HG03378 (cell line): ENCODE data around the gene PLXNA4.

ENCODE experiments used
- ATAC-seq: cut with Tn5 transposase; IDR thresholded peaks from one replicate; pipeline ENCODE4 v1.9.1; 2021; ENCODE audit warnings: mild to moderate bottlenecking, moderate library complexity; ENCODE audit not compliant: unreplicated experiment

PLXNA4 gene

GRCh38 chr7:132250480-132251326, 325.6 kb downstream of the PLXNA4 start:
- ATAC-seq: no peak

DNA sequence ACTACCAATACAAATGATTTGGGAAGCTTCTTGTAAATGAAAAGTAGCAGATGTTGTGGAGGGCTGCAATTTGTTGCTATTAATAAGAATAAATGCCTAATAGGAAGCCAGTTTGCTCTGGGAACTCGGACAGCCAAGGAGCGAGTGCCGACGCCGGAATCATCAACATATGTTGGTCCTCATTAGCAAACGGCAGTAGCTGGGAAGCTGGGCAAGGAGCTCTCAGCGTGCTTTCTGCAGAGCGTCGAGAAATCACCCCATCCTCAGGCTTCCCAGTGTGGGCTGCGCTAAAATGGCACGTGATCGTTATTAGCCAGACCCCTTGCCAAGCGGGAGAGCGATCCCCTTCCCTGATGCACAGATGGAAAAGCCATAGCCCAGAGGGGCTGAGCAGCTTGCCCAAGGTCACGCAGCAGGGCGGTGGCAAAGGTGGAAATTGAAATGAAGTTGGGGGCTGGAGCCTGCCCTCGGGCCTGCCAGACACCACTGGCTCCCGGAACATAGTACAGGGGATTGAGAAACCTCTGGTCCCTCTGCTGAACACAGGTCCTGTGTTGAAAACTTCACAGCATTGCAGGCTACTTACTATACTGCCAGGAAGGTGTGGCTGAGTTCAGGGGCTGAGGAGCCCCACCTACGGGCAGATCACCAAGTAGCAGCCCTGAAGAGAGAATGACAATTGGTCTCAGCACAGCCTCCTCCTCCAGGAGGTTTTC, 326.9 kb downstream of the PLXNA4 start:
- no peak for ATAC-seq

- ATAC-seq: no peak
These were observed 327.4 kb downstream of the PLXNA4 start for GRCh38 chr7:132248841-132249240.

DNA sequence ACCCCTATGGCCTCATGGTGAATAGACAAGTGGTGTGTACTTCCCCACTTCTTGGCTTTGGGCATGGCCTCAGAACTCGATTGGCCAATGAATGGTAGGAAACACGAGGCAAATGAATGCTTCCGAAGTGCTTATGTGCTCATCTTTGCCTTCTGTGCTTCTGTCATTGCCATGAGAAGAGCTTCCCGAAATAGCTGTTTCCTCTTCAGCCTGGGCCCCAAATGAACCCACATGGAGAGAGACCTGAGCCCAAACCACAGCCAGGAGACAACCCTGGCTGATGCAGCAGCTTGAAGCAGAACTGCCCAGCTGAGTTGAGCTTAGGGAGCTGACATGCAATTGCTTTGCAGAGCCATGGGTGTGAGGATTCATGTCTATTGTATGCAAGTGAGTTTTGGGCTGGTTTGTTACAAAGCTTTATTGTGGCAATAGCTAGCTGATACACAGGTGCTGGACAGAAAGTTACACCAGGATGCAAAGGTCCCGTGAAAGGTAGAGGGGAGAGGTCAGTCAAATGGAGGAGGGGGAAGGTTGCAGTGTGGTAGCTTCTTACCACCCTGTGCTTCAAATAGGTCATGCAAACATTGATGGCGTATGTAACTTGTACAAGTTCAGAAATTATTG, 328.2 kb downstream of the PLXNA4 start:
- no peak for ATAC-seq

DNA sequence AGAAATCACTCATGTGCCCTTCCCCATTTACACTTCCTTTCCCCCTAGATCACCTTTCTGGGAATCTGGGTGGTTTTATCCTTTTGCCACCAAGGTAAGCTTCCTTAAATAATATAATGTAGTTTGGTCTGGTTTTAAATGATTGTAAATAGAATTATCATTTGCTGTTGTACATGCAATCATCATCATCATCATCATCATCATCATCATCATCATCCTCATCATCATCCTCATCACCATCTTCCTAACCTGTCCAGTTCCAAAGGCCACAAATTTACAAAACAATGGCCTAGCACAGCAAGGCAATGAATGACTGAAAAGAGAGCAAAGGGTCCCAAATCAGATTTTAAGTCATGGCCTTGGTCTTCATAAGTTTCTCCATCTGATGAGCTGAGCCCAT, 329.7 kb downstream of the PLXNA4 start:
- no peak for ATAC-seq

GRCh38 chr7:132245539-132245938, 330.7 kb downstream of the PLXNA4 start:
- no peak for ATAC-seq

DNA sequence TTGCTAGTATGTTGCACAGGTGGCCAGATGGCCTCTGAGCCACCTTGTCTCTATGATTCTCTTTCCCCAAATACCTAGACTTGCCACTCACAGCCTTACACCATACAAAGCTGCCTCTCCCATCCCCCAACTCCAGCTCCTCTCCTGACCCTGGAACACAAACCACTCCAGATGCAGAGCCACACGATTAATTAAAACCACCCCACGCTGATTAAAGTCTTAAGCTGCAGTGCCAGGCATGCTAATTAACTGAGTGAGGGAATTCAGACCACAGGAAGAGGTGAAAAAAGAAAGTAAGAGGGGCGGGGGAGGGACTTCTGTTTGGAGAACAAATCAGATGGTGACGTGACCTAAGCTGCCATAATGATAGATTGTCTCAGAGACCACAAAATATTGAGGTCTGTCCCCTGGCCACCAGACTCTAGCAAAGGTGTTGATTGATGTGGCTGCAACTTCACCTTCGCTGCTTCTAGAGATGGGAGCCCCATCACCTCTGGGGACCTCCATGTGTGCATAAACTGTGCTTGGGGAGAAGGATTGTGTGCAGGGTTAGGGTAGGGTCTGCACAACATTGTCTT, 331.3 kb downstream of the PLXNA4 start:
- ATAC-seq: no peak

DNA sequence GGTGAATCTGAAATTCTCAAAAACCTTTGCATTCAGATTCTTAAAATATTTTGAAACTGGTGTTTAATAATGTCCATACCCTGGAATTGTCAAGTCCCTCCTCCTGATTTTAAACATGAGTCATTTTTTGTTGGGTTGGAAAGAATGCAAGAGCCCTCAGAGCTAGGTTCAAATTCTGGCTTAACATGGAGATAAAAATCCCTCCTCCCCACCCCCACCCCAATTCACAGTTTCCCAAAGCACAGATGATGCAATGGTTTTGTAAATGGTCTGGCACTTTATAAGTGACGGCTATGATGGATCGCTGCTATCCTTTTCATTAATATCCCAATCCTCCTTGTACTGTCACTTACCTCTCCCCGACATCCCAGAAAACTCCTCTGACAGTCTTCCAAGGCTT, 332.8 kb downstream of the PLXNA4 start:
- no peak for ATAC-seq

- no peak for ATAC-seq
These were observed 333.2 kb downstream of the PLXNA4 start for GRCh38 chr7:132243051-132243450.

GRCh38 chr7:132242192-132242812, 334.0 kb downstream of the PLXNA4 start:
- no peak for ATAC-seq

DNA sequence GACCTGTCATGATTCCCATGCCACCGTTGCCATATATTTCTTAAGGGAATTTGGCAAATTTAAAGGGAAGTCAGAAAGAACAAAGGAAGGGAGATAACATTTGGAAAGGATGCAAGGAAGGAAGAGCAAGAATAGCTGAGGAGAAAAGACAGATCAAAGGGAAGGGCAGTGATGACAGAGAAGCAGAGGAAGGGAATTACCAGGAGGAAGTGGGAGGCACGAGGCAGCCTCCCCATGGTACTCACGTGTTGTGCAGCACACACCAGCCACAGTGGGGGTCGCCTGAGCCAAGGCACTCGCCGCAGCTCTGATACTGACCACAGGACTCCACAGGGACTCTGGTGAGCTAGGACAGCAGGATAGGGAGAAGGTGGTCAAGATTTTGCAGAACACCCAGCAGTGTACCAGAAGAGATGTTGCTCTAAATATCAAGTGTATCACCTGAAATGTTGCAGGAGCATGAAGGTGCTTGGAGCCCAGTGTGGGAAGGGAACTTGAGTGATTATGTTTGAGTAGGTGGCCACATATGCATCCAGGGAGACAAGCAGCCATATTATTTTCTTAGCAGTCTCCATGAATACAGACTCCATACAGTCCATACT, 335.3 kb downstream of the PLXNA4 start:
- ATAC-seq: no peak

- ATAC-seq: no peak
These were observed 336.0 kb downstream of the PLXNA4 start for GRCh38 chr7:132240262-132240661.

- ATAC-seq: peak; percentile 58
These were observed 336.8 kb downstream of the PLXNA4 start for GRCh38 chr7:132239422-132239994.

- ATAC-seq: no peak
These were observed 341.6 kb downstream of the PLXNA4 start for GRCh38 chr7:132234711-132235110.

DNA sequence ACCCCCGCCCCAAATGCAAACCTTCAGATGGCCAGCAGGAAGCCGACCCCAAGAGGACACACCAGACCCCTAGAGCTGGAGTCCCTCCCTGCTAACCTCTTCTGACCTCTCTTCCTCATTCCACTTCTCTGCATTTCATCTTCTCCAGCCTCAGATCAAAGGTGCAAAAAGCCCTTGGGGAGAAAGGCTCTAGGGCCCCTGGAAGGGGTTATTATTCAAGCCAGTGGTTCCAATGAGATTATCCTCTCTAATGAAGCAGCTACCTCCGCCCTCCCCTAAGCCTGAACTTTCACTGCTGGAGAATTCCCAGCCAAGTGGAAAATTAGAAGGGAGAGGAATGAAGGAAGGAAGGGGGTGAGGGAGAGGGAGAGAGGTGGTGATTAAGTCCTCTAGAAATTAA, 343.9 kb downstream of the PLXNA4 start:
- no peak for ATAC-seq

- no peak for ATAC-seq
These were observed 345.8 kb downstream of the PLXNA4 start for GRCh38 chr7:132230462-132230861.

DNA sequence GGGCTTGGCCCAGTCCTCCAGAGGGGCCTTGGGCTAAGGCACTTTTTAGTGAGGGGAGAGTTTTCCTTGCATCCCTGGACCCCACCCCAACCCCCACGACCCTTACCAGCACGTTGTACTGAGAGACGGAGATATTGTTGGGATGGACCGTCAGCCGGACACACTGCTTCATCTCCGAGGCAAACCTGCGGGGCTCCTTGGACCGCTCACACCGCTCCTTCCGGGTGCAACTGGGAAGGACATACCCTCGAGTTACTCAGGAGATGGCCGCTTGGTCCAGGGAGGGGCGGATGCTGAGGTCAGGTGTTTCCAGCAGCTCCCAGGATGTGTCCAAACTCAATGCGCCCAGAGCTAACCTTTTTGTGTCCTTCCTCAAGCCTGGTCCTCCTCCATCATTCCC, 348.0 kb downstream of the PLXNA4 start:
- ATAC-seq: no peak

- ATAC-seq: no peak
These were observed 349.3 kb downstream of the PLXNA4 start for GRCh38 chr7:132226957-132227290.

DNA sequence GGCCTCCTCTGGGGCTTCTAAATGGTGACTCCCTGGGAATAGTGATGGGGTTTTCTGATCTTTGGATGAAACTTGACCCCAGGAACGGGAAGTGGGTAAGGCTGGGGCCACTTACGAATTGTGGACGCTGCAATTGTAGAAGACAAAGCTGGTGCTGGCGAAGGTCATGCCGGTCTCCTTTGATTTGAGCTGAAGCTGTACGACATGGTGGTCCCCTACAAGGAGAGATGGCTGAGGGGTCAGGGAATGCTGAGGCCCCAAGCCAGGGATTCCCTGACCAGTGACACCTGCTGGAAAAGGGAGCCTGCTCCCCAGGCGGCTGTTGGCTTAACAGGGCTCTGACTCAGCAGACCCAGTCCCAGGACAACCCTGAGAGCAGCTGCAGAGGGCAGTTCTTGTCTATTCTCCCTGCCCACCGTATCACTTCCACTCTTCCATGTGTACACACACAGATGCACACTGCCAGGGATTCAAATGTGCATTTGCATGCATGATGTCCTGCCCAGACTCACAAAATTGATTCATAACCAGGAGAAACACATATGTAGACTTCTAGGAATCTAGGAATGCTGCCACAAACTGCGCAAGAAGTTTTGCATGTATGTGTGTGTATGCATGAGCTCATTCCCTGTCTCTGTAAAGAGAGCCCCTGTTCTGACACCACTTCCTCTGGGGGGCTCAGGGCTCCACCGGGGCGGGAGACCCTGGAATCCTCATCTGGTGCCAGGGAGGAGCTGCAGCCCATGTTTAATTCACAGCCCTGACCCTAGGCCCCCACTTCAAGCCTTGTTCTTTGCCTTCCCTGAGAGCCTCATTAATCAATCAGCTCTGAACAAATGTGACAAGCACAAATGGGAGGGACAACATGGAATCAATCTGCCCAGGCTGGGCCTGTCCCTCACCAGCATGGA, 350.0 kb downstream of the PLXNA4 start:
- ATAC-seq: no peak
